Measurements from ENCODE around the gene EVI2A. TPM values are rescaled to one million over a fixed set of nuclear protein-coding genes. Genes with fewer than 3 reads are reported as not detected.
"Not testable (repeated sequence)": the region's sequence is repeated elsewhere in the genome, so short reads cannot be mapped to it uniquely, and the experiment has no call there.

Gene EVI2A
- polyA plus RNA-seq, 6 donors from 2014 or later: 6.0 to 19.7 (median 13.3) TPM

GRCh38 chr17:31323551-31323950, 2.1 kb upstream of the EVI2A start:
- peak overlapping the region in 1 of 8 donors; percentile 6 for H3K4me3 Mint-ChIP-seq
- peaks cover 20 to 22% (median 21%) of the 10 kb centered on the region in 3 donors for H3K4me1 Mint-ChIP-seq
- H3K27me3 Mint-ChIP-seq: no peaks in the 10 kb centered on the region
- H3K27ac Mint-ChIP-seq: peak overlapping the region; percentile 27 to 82 (median 54)
- DNase-seq: no peak
- ATAC-seq (ENCODE audit: low read depth in 2 of 2): no peak
- H3K9me3 Mint-ChIP-seq: no peaks in the 10 kb centered on the region
- peaks cover 0 to 10% of the 10 kb centered on the region in 2 donors for H3K36me3 Mint-ChIP-seq

- ATAC-seq (ENCODE audit: low read depth in 2 of 2) (no peak), DNase-seq (no peak)
- H3K27ac Mint-ChIP-seq: peak overlapping the region; percentile 78 to 95 (median 91)
- H3K4me1 Mint-ChIP-seq: peaks cover 30 to 34% (median 31%) of the 10 kb centered on the region in 3 donors
- H3K9me3 Mint-ChIP-seq: no peaks in the 10 kb centered on the region
- H3K4me3 Mint-ChIP-seq: peak overlapping the region; percentile 78 to 93 (median 88)
- no peaks in the 10 kb centered on the region for H3K27me3 Mint-ChIP-seq
- peaks cover 0 to 6% of the 10 kb centered on the region in 2 donors for H3K36me3 Mint-ChIP-seq
These were observed 544 bp upstream of the EVI2A start for GRCh38 chr17:31321966-31322365.

GRCh38 chr17:31320791-31321190, 631 bp downstream of the EVI2A start:
- ATAC-seq (ENCODE audit: low read depth in 2 of 2): no peak
- no peaks in the 10 kb centered on the region for H3K9me3 Mint-ChIP-seq
- H3K27ac Mint-ChIP-seq: peak overlapping the region; percentile 78 to 95 (median 91)
- peaks cover 30 to 43% (median 31%) of the 10 kb centered on the region in 3 donors for H3K4me1 Mint-ChIP-seq
- H3K4me3 Mint-ChIP-seq: peak overlapping the region; percentile 78 to 93 (median 88)
- H3K27me3 Mint-ChIP-seq: no peaks in the 10 kb centered on the region
- peaks cover 0 to 6% of the 10 kb centered on the region in 2 donors for H3K36me3 Mint-ChIP-seq
- DNase-seq: no peak

GRCh38 chr17:31320241-31320640, 1.2 kb downstream of the EVI2A start:
- Mint-ChIP-seq H3K4me1 (peaks cover 30 to 47% (median 31%) of the 10 kb centered on the region in 3 donors), H3K36me3 (peaks cover 0 to 6% of the 10 kb centered on the region in 2 donors), H3K27ac (peak overlapping the region in 3 of 6 donors; percentile 20 to 89 (median 36)), H3K4me3 (peak overlapping the region; percentile 78 to 93 (median 88)), H3K9me3 (no peaks in the 10 kb centered on the region), H3K27me3 (no peaks in the 10 kb centered on the region)
- ATAC-seq (ENCODE audit: low read depth in 2 of 2) (no peak), DNase-seq (no peak)

GRCh38 chr17:31318851-31319661, 2.4 kb downstream of the EVI2A start:
- DNase-seq: peak; percentile 73
- peaks cover 0 to 6% of the 10 kb centered on the region in 2 donors for H3K36me3 Mint-ChIP-seq
- peak overlapping the region; percentile 84 to 94 (median 93) for H3K27ac Mint-ChIP-seq
- peaks cover 33 to 56% (median 36%) of the 10 kb centered on the region in 3 donors for H3K4me1 Mint-ChIP-seq
- peak; percentile 78 to 80 for ATAC-seq (ENCODE audit: low read depth in 2 of 2)
- no peaks in the 10 kb centered on the region for H3K27me3 Mint-ChIP-seq
- peak overlapping the region; percentile 81 to 96 (median 89) for H3K4me3 Mint-ChIP-seq
- no peaks in the 10 kb centered on the region for H3K9me3 Mint-ChIP-seq

- H3K27ac Mint-ChIP-seq: peak overlapping the region; percentile 84 to 94 (median 93)
- H3K9me3 Mint-ChIP-seq: no peaks in the 10 kb centered on the region
These were observed 3.1 kb downstream of the EVI2A start for GRCh38 chr17:31318298-31318801.

GRCh38 chr17:31314782-31315100, 6.7 kb downstream of the EVI2A start:
- ATAC-seq (ENCODE audit: low read depth in 2 of 2) (no peak), DNase-seq (no peak)
- H3K36me3 Mint-ChIP-seq: peaks cover 0 to 16% of the 10 kb centered on the region in 2 donors
- H3K4me1 Mint-ChIP-seq: peaks cover 30 to 55% (median 40%) of the 10 kb centered on the region in 3 donors
- peak overlapping the region; percentile 60 to 99 (median 92) for H3K4me3 Mint-ChIP-seq
- H3K9me3 Mint-ChIP-seq: no peaks in the 10 kb centered on the region
- H3K27me3 Mint-ChIP-seq: no peaks in the 10 kb centered on the region
- peak overlapping the region in 2 of 6 donors; percentile 75 to 87 for H3K27ac Mint-ChIP-seq

More at GRCh38 chr17:31318298-31318801, 3.1 kb downstream of the EVI2A start:
- no peaks in the 10 kb centered on the region for H3K27me3 Mint-ChIP-seq
- peak; percentile 14 to 25 for ATAC-seq (ENCODE audit: low read depth in 2 of 2)
- H3K4me1 Mint-ChIP-seq: peaks cover 28 to 56% (median 31%) of the 10 kb centered on the region in 3 donors
- peaks cover 0 to 6% of the 10 kb centered on the region in 2 donors for H3K36me3 Mint-ChIP-seq
- peak overlapping the region; percentile 81 to 96 (median 89) for H3K4me3 Mint-ChIP-seq
- DNase-seq: peak; percentile 39

GRCh38 chr17:31313982-31314781, 7.2 kb downstream of the EVI2A start, which contains the start of gene EVI2B:
TSS of gene EVI2B (minus strand) at chr17:31314054. CDS start at chr17:31305609, 8,445 bp downstream.
- DNase-seq (peak; percentile 74), ATAC-seq (ENCODE audit: low read depth in 2 of 2) (peak; percentile 44 to 50)
- H3K36me3 Mint-ChIP-seq: peaks cover 0 to 16% of the 10 kb centered on the region in 2 donors
- peak within 1 kb of the TSS; percentile 72 to 99 (median 94) for H3K4me3 Mint-ChIP-seq
- H3K4me1 Mint-ChIP-seq: peaks cover 30 to 55% (median 43%) of the 10 kb centered on the region in 3 donors
- H3K9me3 Mint-ChIP-seq: no peaks in the 10 kb centered on the region
- peak within 1 kb of the TSS; percentile 29 to 97 (median 90) for H3K27ac Mint-ChIP-seq
- H3K27me3 Mint-ChIP-seq: no peaks in the 10 kb centered on the region

- Mint-ChIP-seq H3K27ac (peak overlapping the region in 5 of 6 donors; percentile 70 to 94 (median 92)), H3K4me3 (peak overlapping the region; percentile 72 to 99 (median 94)), H3K36me3 (peaks cover 0 to 10% of the 10 kb centered on the region in 2 donors), H3K4me1 (peaks cover 32 to 62% (median 47%) of the 10 kb centered on the region in 3 donors)
- H3K27me3 Mint-ChIP-seq; H3K9me3 Mint-ChIP-seq; ATAC-seq (ENCODE audit: low read depth in 2 of 2); DNase-seq: not testable (repeated sequence)
These were observed 9.2 kb downstream of the EVI2A start for GRCh38 chr17:31312223-31312622.

- peaks cover 0 to 13% of the 10 kb centered on the region in 2 donors for H3K36me3 Mint-ChIP-seq
- no peaks in the 10 kb centered on the region for H3K9me3 Mint-ChIP-seq
- peak overlapping the region; percentile 72 to 99 (median 94) for H3K4me3 Mint-ChIP-seq
- H3K27me3 Mint-ChIP-seq: no peaks in the 10 kb centered on the region
- no peak for DNase-seq
- peak overlapping the region; percentile 63 to 94 (median 90) for H3K27ac Mint-ChIP-seq
- H3K4me1 Mint-ChIP-seq: peaks cover 35 to 63% (median 53%) of the 10 kb centered on the region in 3 donors
- ATAC-seq (ENCODE audit: low read depth in 2 of 2): no peak
These were observed 9.9 kb downstream of the EVI2A start for GRCh38 chr17:31311526-31311925.

- no peaks in the 10 kb centered on the region for H3K27me3 Mint-ChIP-seq
- DNase-seq: no peak
- peaks cover 41 to 63% (median 59%) of the 10 kb centered on the region in 3 donors for H3K4me1 Mint-ChIP-seq
- no peaks in the 10 kb centered on the region for H3K9me3 Mint-ChIP-seq
- peak overlapping the region; percentile 21 to 93 (median 75) for H3K27ac Mint-ChIP-seq
- peak overlapping the region; percentile 72 to 99 (median 94) for H3K4me3 Mint-ChIP-seq
- ATAC-seq (ENCODE audit: low read depth in 2 of 2): peak in 1 of 2 donors; percentile 7
- H3K36me3 Mint-ChIP-seq: peaks cover 6 to 19% of the 10 kb centered on the region in 2 donors
These were observed 10.5 kb downstream of the EVI2A start for GRCh38 chr17:31310886-31311285.

- H3K27me3 Mint-ChIP-seq: no peaks in the 10 kb centered on the region
- peak overlapping the region; percentile 84 to 92 (median 86) for H3K27ac Mint-ChIP-seq
- ATAC-seq (ENCODE audit: low read depth in 2 of 2) (peak; percentile 17 to 20), DNase-seq (peak; percentile 21)
- no peaks in the 10 kb centered on the region for H3K9me3 Mint-ChIP-seq
- H3K4me3 Mint-ChIP-seq: peak overlapping the region; percentile 72 to 99 (median 93)
- H3K36me3 Mint-ChIP-seq: peaks cover 12 to 25% of the 10 kb centered on the region in 2 donors
- peaks cover 44 to 65% (median 64%) of the 10 kb centered on the region in 3 donors for H3K4me1 Mint-ChIP-seq
These were observed 11.2 kb downstream of the EVI2A start for GRCh38 chr17:31310260-31310659.

- H3K4me1 Mint-ChIP-seq: peaks cover 48 to 69% (median 66%) of the 10 kb centered on the region in 3 donors
These were observed 11.9 kb downstream of the EVI2A start for GRCh38 chr17:31309556-31309955.

More at GRCh38 chr17:31309556-31309955, 11.9 kb downstream of the EVI2A start:
- peak overlapping the region; percentile 72 to 99 (median 93) for H3K4me3 Mint-ChIP-seq
- ATAC-seq (ENCODE audit: low read depth in 2 of 2): peak; percentile 86
- peak overlapping the region; percentile 84 to 92 (median 86) for H3K27ac Mint-ChIP-seq
- peaks cover 0 to 3% (median 0%) of the 10 kb centered on the region in 7 donors for H3K9me3 Mint-ChIP-seq
- H3K27me3 Mint-ChIP-seq: no peaks in the 10 kb centered on the region
- H3K36me3 Mint-ChIP-seq: peaks cover 19 to 31% of the 10 kb centered on the region in 2 donors
- DNase-seq: peak; percentile 79

Data from naive B cell (primary cell).